ENCODE data around the gene B4GALNT1. TPM values are rescaled to one million over a fixed set of nuclear protein-coding genes. Genes with fewer than 3 reads are reported as not detected.

B4GALNT1 gene
- total RNA-seq, 2 experiments from 2014 or later = 0.62 to 0.77 TPM

GRCh38 chr12:57630891-57631433 is 2.0 kb downstream of the B4GALNT1 start:
- no peaks in the 10 kb centered on the region for H3K9me3 Mint-ChIP-seq
- no peak overlapping the region for H3K4me3 Mint-ChIP-seq
- POLR2A ChIA-PET = no interaction called here
- peaks cover 70% of the 10 kb centered on the region for H3K27me3 Mint-ChIP-seq
- no peak for DNase-seq
- no peak overlapping the region for H3K27ac Mint-ChIP-seq
- H3K4me1 Mint-ChIP-seq = peaks cover 18% of the 10 kb centered on the region
- CTCF ChIA-PET = interaction anchor here (0.6 to 2.9 kb wide), 9 partner anchors 9 to 392 kb away, joined by 3 to 16 read pairs (median 4); partner anchors contain the start of gene OS9
- no peaks in the 10 kb centered on the region for H3K36me3 Mint-ChIP-seq (ENCODE audit: low read depth)

DNA sequence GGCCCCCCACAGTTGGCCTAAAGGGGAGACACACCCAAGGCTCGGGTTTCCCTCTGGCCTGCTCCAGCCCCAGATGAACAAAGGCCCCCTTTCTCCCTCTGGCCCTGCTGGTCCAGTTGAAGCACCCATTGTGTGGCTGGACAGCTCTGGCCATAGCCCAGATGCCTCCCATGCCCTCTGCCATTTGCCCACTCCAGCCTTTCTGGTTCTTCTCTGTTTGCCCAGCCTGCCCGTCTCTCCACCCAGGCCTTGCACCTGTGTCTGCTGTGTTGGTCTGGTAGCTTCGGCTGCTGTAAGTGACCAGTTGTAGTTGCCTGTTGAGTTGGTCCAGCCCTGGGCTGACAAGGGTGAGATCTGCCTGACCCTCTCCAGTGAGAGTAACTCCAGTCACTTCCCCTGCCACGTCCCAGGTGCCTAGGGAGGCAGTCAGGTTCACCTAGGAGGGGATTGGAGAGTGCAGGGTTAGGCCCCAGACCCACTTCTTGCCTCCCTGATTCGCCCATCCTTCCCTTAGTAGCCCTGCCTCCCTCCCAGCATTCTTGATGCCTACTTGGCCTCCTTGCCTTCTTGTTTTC is 3.0 kb downstream of the B4GALNT1 start:
- ChIA-PET CTCF (interaction anchor here (0.6 to 1.8 kb wide), 6 partner anchors 10 to 171 kb away, joined by 3 to 7 read pairs (median 4); partner anchors contain the start of gene OS9), POLR2A (interaction anchor here (0.5 kb wide), 1 partner anchor 128 kb away, joined by 3 read pairs; no protein-coding TSS in a partner anchor)
- Mint-ChIP-seq H3K9me3 (no peaks in the 10 kb centered on the region), H3K27me3 (peaks cover 77% of the 10 kb centered on the region), H3K27ac (no peak overlapping the region), H3K4me3 (no peak overlapping the region), H3K4me1 (peaks cover 18% of the 10 kb centered on the region), H3K36me3 (ENCODE audit: low read depth) (no peaks in the 10 kb centered on the region)
- DNase-seq = no peak

- no peak overlapping the region for H3K4me3 Mint-ChIP-seq
- DNase-seq = no peak
- H3K36me3 Mint-ChIP-seq (ENCODE audit: low read depth) = no peaks in the 10 kb centered on the region
- ChIA-PET POLR2A (no interaction called here), CTCF (interaction anchor here (1.2 to 2.2 kb wide), 5 partner anchors 9 to 169 kb away, joined by 3 to 7 read pairs (median 4); partner anchors contain the start of gene GLI1)
- peaks cover 85% of the 10 kb centered on the region for H3K27me3 Mint-ChIP-seq
- H3K4me1 Mint-ChIP-seq = peaks cover 18% of the 10 kb centered on the region
- no peak overlapping the region for H3K27ac Mint-ChIP-seq
- no peaks in the 10 kb centered on the region for H3K9me3 Mint-ChIP-seq
Observed at GRCh38 chr12:57628280-57629191, 4.5 kb downstream of the B4GALNT1 start.

DNA sequence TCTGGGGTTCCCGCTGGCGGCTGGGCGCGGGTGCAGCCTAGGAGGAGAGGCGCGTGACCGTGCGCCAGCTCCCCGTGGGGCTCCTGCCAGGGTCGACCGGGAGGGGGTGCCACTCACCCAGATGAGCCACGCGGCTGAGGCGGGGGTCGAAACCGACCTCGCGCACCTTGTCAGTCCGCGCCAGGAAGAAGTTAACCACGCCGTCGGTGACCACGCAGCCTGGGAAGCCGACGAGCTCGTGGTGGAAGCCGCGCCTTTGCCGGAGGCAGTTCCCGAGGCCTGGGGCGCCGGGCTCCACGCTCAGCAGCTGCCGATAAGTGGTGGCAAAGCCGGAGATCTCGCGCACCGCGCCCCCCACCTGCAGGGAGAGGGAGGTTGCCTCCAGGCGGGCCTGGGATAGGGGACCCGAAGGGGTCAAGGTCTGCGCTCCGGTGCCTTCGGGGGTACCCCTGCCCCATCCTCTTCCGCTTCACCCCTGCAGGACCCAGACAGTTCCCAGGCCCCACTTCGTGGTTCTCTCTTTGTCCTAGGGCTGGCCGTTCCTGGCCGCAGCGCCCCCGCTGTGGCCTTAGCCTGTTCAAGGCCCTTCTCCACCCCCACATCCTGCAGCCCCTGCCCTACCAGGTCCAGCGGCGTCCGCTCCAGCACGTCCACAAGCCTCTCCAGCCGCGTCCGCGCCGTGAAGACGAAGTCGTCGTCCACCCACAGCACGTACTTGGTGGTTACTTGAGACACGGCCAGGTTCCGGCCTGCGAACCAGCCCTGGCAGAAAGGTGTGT is 5.3 kb downstream of the B4GALNT1 start:
- peak; percentile 33 for DNase-seq
- Mint-ChIP-seq H3K27ac (no peak overlapping the region), H3K27me3 (peaks cover 88% of the 10 kb centered on the region), H3K4me3 (no peak overlapping the region), H3K36me3 (ENCODE audit: low read depth) (no peaks in the 10 kb centered on the region), H3K9me3 (no peaks in the 10 kb centered on the region), H3K4me1 (peaks cover 12% of the 10 kb centered on the region)
- CTCF ChIA-PET = interaction anchor here (0.8 to 2.2 kb wide), 10 partner anchors 8 to 169 kb away, joined by 3 to 7 read pairs (median 4); partner anchors contain the start of gene GLI1
- POLR2A ChIA-PET = interaction anchor here (0.6 kb wide), 1 partner anchor 9 kb away, joined by 4 read pairs; no protein-coding TSS in a partner anchor

DNA sequence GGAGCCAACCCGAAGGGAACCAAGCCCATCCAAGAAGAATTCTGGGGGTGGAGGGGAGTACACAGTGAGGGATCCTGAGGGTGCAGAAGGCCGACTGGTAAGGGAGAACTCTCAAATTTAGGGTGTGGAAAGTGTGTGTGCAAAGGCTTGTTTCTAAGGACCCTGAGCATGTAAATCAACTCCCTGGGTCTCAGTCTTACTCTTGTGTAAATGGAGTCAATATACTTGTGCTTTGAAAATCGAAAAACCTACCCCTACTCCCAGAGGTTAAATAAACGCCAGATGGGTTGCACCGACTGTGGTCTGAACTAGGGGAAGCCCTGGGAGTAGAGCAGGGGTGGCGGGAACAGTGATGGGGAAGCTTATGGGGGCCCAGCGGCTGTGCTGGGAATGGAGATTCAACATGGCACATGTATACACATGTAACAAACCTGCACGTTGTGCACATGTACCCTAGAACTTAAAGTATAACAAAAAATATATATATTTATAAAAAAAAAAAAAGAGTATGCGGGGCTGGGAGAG is 6.0 kb downstream of the B4GALNT1 start:
- H3K4me1 Mint-ChIP-seq = peaks cover 13% of the 10 kb centered on the region
- ChIA-PET CTCF (interaction anchor here (0.6 to 2.2 kb wide), 11 partner anchors 8 to 384 kb away, joined by 3 to 7 read pairs (median 3); partner anchors contain the start of gene ARHGAP9), POLR2A (interaction anchor here (0.6 kb wide), 1 partner anchor 10 kb away, joined by 4 read pairs; no protein-coding TSS in a partner anchor)
- DNase-seq = no peak
- peaks cover 92% of the 10 kb centered on the region for H3K27me3 Mint-ChIP-seq
- H3K27ac Mint-ChIP-seq = no peak overlapping the region
- H3K9me3 Mint-ChIP-seq = no peaks in the 10 kb centered on the region
- no peak overlapping the region for H3K4me3 Mint-ChIP-seq
- H3K36me3 Mint-ChIP-seq (ENCODE audit: low read depth) = no peaks in the 10 kb centered on the region

DNA sequence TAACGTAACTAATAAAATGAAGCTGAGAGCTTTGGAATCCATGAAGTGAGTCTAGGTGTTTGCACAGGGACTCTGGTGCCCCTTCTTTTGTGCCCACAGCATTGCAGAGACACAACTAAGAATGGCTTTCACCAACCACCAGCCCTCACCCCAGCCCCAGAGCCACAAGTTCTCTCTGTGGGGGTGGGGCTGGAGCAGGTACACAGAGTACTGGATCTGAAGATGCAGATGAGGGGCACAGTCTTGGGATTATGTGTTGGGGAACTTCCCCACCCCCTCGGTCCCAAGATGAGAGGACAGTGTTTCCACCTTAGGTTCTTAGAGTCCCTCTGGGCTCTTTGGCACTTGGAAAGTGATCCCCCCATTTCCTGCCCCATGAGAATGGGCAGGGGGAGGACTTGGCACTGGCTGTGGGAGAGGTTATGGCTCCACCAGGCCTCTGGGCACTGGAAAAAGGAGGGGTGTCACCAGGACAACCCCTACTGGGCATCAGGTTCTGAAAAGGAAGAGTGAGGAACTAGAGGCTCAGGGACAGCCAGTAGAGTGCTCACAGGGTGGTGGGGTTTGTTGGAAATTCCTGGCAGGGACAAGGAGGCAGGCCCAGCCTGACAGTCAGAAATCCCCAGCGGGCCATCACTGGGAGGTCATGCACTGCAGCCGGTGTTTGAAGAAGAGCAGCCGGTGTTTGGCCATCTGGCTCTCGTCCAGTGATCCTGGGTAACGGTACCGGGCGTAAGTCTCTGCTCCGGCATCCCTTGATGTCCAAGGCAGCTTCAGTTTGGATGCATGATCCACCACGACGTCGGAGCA is 6.7 kb downstream of the B4GALNT1 start:
- no peak overlapping the region for H3K4me3 Mint-ChIP-seq
- H3K9me3 Mint-ChIP-seq = no peaks in the 10 kb centered on the region
- peaks cover 93% of the 10 kb centered on the region for H3K27me3 Mint-ChIP-seq
- H3K36me3 Mint-ChIP-seq (ENCODE audit: low read depth) = no peaks in the 10 kb centered on the region
- ChIA-PET POLR2A (no interaction called here), CTCF (interaction anchor here (0.6 to 2.1 kb wide), 7 partner anchors 10 to 384 kb away, joined by 3 to 5 read pairs (median 3); partner anchors contain the start of gene ARHGAP9)
- no peak overlapping the region for H3K27ac Mint-ChIP-seq
- no peak for DNase-seq
- peaks cover 20% of the 10 kb centered on the region for H3K4me1 Mint-ChIP-seq

GRCh38 chr12:57625261-57626032 is 7.6 kb downstream of the B4GALNT1 start:
- no peaks in the 10 kb centered on the region for H3K9me3 Mint-ChIP-seq
- CTCF ChIA-PET = interaction anchor here (0.5 to 1.4 kb wide), 4 partner anchors 11 to 383 kb away, joined by 3 to 5 read pairs (median 3); no protein-coding TSS in a partner anchor

GRCh38 chr12:57624441-57625220 is 8.4 kb downstream of the B4GALNT1 start:
- H3K4me1 Mint-ChIP-seq = peaks cover 35% of the 10 kb centered on the region
- ChIA-PET POLR2A (no interaction called here), CTCF (interaction anchor here (1.0 to 1.4 kb wide), 2 partner anchors 10 to 41 kb away, joined by 3 to 5 read pairs; no protein-coding TSS in a partner anchor)
- H3K27ac Mint-ChIP-seq = no peak overlapping the region
- H3K27me3 Mint-ChIP-seq = peaks cover 94% of the 10 kb centered on the region
- H3K4me3 Mint-ChIP-seq = no peak overlapping the region
- no peaks in the 10 kb centered on the region for H3K9me3 Mint-ChIP-seq
- no peaks in the 10 kb centered on the region for H3K36me3 Mint-ChIP-seq (ENCODE audit: low read depth)
- DNase-seq = no peak

More at GRCh38 chr12:57625261-57626032, 7.6 kb downstream of the B4GALNT1 start:
- H3K36me3 Mint-ChIP-seq (ENCODE audit: low read depth) = no peaks in the 10 kb centered on the region
- no peak for DNase-seq
- H3K4me1 Mint-ChIP-seq = peaks cover 29% of the 10 kb centered on the region
- no peak overlapping the region for H3K4me3 Mint-ChIP-seq
- POLR2A ChIA-PET = no interaction called here
- H3K27ac Mint-ChIP-seq = no peak overlapping the region
- H3K27me3 Mint-ChIP-seq = peaks cover 93% of the 10 kb centered on the region

DNA sequence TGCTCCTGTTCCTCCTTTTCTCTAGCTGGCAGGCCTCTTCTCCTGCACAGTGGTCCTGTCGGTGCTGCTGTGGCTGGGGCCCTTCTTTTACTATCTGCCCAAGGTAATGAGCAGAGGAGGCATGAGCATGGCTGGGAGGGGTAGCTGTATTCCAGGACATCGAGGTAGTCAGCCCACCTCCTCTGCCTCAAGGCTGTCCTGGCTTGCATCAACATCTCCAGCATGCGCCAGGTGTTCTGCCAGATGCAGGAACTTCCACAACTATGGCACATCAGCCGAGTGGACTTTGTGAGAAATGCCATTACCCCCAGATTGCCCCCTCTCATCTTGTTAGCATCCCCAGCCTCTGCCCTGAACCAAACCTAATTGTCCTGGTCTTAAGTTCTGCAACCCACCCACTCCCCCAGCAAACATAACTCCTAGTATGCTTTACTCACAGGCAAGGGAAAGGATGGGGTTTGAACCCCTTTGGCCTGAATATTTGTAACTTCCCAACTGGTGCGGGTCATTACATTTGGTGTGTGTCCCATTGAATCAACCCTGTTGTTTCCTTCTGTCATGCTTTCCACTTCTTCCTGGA is 9.1 kb downstream of the B4GALNT1 start:
- Mint-ChIP-seq H3K27ac (no peak overlapping the region), H3K27me3 (peaks cover 92% of the 10 kb centered on the region), H3K9me3 (no peaks in the 10 kb centered on the region), H3K36me3 (ENCODE audit: low read depth) (no peaks in the 10 kb centered on the region), H3K4me3 (no peak overlapping the region), H3K4me1 (peaks cover 39% of the 10 kb centered on the region)
- DNase-seq = no peak
- ChIA-PET POLR2A (no interaction called here), CTCF (no interaction called here)

GRCh38 chr12:57623385-57623784 is 9.6 kb downstream of the B4GALNT1 start:
- H3K27ac Mint-ChIP-seq = no peak overlapping the region
- ChIA-PET CTCF (no interaction called here), POLR2A (no interaction called here)
- no peak for DNase-seq
- H3K27me3 Mint-ChIP-seq = peaks cover 92% of the 10 kb centered on the region
- H3K9me3 Mint-ChIP-seq = no peaks in the 10 kb centered on the region
- no peaks in the 10 kb centered on the region for H3K36me3 Mint-ChIP-seq (ENCODE audit: low read depth)
- peaks cover 40% of the 10 kb centered on the region for H3K4me1 Mint-ChIP-seq
- no peak overlapping the region for H3K4me3 Mint-ChIP-seq
